Ovary (tissue), 3 donors: ENCODE data around the gene OR11L1.

ENCODE experiments used
- CTCF ChIP-seq, 3 donors: fragments of 450-650 bp in 2 of 3; fragments of 200-600 bp in 1 of 3; IDR thresholded peaks; one replicate each; pipeline versions ENCODE4 v1.5.1 to v1.8.0; 2016 to 2022; ENCODE audit warnings: antibody characterized with exemption in 3 of 3, mild to moderate bottlenecking in 1 of 3
- POLR2A ChIP-seq: fragments of 450-650 bp; IDR thresholded peaks from one replicate; pipeline ENCODE4 v1.6.1; 2017; ENCODE audit warnings: antibody characterized with exemption, mild to moderate bottlenecking, moderate library complexity
- donor health status: DM: no; HTN: no; CAD: no.

GRCh38 chr1:247840818-247841217 lies 878 bp downstream of the OR11L1 start:
- TF ChIP-seq CTCF (IDR thresholded peaks at IDR 0.05) (no peak), POLR2A (no peak)
